ENCODE results near the gene RAB11FIP5.
"Not testable (repeated sequence)": the region's sequence is repeated elsewhere in the genome, so short reads cannot be mapped to it uniquely, and the experiment has no call there.

RAB11FIP5 gene

GRCh38 chr2:73112913-73113854 is at the start of gene RAB11FIP5:
RAB11FIP5 (minus strand) TSS chr2:73112948; CDS start chr2:73112777, 171 bp downstream.
- DNase-seq (ENCODE audit: low read depth) = peak; percentile 73

GRCh38 chr2:73156539-73157124 is 43.9 kb upstream of the RAB11FIP5 start:
- no peak for DNase-seq (ENCODE audit: low read depth)

GRCh38 chr2:73142937-73143336 is 30.2 kb upstream of the RAB11FIP5 start:
- DNase-seq (ENCODE audit: low read depth) = no peak

GRCh38 chr2:73141896-73142295 is 29.1 kb upstream of the RAB11FIP5 start:
- DNase-seq (ENCODE audit: low read depth) = no peak

- no peak for DNase-seq (ENCODE audit: low read depth)
Observed at GRCh38 chr2:73135236-73135635, 22.5 kb upstream of the RAB11FIP5 start.

GRCh38 chr2:73134471-73134870 is 21.7 kb upstream of the RAB11FIP5 start:
- DNase-seq (ENCODE audit: low read depth) = no peak

DNA sequence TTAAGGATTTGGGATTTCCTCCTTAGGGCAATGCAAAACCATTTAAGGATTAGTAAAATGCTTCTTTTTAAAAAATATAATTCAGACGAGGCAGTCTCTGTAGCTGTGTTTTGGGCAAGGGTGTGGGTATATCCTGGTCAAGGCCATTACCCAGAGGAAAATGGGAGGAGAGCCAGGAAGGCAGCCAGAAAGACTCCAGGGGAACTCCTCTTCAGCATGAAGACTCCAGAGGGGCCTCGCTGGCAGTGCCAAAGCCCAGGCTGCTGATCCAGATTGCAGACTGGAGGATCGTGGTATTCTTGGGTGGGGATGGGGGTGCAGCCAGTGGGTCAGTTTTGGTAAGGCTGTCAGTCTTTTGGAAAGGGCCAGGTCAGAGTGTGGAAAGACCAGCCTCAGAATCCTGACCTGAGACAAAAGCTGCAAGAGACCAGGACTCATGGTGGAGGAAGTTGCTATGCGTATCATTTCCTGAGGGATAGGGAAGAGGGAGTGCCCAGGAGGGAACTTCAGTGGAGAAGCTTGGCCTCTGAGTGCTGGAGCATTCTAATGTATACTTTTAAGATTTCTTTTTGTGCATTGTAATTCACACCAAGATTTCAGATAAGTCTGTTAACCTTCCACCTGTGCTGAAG is 20.9 kb upstream of the RAB11FIP5 start:
- no peak for DNase-seq (ENCODE audit: low read depth)

DNA sequence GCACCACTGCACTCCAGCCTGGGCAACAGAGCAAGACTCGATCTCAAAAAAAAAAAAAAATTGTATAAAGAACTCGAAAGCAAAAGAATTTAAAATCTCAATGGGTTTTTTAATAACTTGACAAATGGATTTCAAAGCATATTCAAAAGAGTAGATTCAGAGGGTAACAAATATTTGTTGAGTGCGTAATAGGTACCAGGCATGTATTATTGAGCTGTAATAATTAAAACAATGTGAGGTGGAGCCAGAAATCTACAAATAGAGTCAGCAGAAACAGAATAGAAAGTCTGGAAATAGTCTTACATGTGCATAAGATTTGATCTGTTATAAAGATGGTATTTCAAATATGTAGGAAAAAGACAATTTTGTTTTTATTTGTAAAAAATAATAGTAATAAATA is 19.1 kb upstream of the RAB11FIP5 start:
- no peak for DNase-seq (ENCODE audit: low read depth)

DNA sequence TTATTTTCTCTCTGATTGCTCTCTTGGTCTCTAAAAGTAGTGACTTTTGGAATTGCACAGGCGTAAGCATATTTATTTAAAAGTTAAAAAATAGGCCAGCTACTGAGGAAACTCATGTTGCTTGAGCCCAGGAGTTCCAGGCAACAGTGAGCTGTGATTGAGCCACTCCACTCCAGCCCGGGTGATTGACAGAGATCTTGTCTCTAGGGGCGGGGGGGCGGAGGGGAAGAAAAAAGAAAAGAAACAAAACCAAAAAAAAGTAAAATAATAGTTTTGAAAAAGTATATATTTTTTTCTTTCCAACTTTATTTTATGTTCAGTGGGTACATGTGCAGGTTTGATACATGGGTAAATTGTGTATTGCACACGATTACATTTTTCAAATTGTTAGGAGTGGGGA is 18.0 kb upstream of the RAB11FIP5 start:
- no peak for DNase-seq (ENCODE audit: low read depth)

DNA sequence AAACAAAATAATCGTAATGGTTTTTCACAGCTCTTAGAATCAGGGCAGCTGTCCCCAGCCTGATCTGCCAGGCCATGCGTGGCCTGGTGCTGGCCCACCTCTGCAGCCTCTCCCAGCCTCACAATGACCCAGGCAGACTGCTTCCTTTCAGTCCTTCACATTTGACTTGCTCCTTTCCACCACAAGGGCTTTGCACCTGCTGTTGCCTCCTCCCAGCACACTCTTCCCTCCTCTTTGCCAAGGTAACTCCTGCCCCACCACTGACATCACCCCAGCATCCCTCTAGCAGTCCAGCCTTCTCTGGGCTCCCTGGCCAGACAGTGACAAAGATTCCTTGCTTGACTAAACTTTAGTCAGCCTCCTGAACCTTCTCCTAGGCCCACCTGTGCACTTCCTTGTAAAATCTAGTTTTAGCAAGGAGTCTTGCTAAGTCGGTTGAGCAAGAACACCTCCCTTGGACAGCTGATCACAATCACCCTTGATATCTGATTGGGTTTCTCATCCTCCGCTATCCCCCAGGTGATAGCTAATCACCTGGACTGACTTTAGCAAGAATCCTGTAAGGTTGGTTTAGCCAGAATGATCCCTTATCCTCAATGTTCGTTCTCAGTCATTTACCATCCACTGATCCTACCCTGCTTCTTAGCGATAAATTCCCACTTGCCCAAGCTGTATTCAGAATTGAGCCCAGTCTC is 16.2 kb upstream of the RAB11FIP5 start:
- no peak for DNase-seq (ENCODE audit: low read depth)

DNA sequence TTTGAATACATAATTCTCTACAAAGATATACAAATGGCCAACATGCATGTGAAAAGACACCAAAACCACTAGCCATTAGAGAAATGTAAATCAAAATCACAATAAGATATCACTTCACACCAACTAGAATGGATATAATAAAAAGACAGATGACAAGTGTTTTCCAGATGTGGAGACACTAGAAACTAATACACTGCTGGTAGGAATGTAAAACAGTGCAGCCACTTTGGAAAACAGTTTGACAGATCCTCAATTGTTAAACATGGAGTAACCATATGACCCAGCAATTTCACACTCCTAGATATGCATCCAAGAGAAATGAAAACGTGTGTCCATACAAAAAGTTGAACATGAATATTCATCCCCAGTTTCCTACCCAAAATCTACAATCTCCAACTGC is 9.8 kb upstream of the RAB11FIP5 start:
- no peak for DNase-seq (ENCODE audit: low read depth)

GRCh38 chr2:73119611-73120239 is 7.0 kb upstream of the RAB11FIP5 start:
- not testable (repeated sequence) for DNase-seq (ENCODE audit: low read depth)

DNA sequence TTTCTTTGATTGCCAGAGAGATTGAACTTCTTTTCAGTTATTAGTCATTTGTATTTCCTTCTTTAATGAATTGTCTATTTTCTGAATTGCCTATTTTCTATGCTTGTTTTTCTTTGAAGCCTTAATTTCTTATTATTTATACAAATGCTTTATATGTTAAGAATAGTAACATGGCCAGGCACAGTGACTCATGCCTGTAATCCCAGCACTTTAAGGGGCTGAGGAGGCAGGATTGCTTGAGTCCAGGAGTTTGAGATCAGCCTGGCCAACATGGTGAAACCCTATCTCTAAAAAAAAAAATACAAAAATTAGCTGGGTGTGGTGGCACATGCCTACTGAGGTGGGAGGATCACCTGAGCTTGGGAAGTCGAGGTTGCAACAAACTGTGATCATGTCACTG is 4.7 kb upstream of the RAB11FIP5 start:
- no peak for DNase-seq (ENCODE audit: low read depth)

- DNase-seq (ENCODE audit: low read depth) = no peak
Observed at GRCh38 chr2:73116182-73116960, 3.6 kb upstream of the RAB11FIP5 start.

DNA sequence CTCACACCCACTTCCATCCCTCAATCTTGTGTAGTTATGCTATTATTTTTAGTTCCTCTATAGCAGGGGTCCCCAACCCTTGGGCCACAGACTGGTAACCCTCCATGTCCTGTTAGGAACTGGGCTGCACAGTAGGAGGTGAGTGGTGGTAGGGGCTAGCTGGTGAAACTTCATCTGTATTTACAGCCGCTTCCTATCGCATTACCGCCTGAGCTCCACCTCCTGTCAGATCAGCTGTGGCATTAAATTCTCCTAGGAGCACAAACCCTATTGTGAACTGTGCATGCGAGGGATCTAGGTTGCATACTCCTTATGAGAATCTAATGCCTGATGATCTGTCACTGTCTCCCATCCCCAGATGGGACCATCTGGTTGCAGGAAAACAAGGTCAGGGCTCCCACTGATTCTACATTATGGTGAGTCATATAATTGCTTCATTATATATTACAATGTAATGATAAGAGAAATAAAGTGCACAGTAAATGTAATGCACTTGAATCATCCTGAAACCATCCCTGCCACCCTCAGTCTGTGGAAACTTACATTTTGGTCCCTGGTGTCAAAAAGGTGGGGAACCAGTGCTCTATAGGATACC is 1.6 kb upstream of the RAB11FIP5 start:
- no peak for DNase-seq (ENCODE audit: low read depth)

GRCh38 chr2:73112026-73112912 is 479 bp downstream of the RAB11FIP5 start:
- DNase-seq (ENCODE audit: low read depth) = no peak

GRCh38 chr2:73111073-73112025 is 1.4 kb downstream of the RAB11FIP5 start:
- no peak for DNase-seq (ENCODE audit: low read depth)

All from activated T-helper 1 cell treated with Interleukin-2 at 50 U/mL for 16 hours (primary cell).